ENCODE measurements around the gene HECTD4. TPM values are rescaled to one million over a fixed set of nuclear protein-coding genes. Genes with fewer than 3 reads are reported as not detected.

HECTD4 gene
- total RNA-seq, 2 experiments from 2014 or later = 43.2 to 44.7 TPM

- Mint-ChIP-seq H3K4me1 (peaks cover 41% of the 10 kb centered on the region), H3K27me3 (peaks cover 5% of the 10 kb centered on the region), H3K27ac (peak within 1 kb of the TSS; percentile 86), H3K9me3 (no peaks in the 10 kb centered on the region), H3K36me3 (ENCODE audit: low read depth) (peaks cover 16% of the 10 kb centered on the region), H3K4me3 (peak within 1 kb of the TSS; percentile 92)
- ChIA-PET CTCF (interaction anchor here (1.0 to 3.6 kb wide), 6 partner anchors 9 to 115 kb away, joined by 3 to 13 read pairs (median 4); partner anchors contain the start of gene NAA25), POLR2A (interaction anchor here (0.5 to 1.5 kb wide), 6 partner anchors 9 to 853 kb away, joined by 3 to 4 read pairs (median 4); partner anchors contain the start of gene OAS2)
- DNase-seq = peak; percentile 99
Measured at GRCh38 chr12:112125250-112125999, 256.8 kb downstream of the HECTD4 start, which contains the start of gene TRAFD1. Gene TRAFD1, plus strand, starts transcription at chr12:112125560. Its CDS starts 4,963 bp downstream, at chr12:112130523.

- peak overlapping the region; percentile 92 for H3K4me3 Mint-ChIP-seq
- H3K9me3 Mint-ChIP-seq = no peaks in the 10 kb centered on the region
- ChIA-PET POLR2A (interaction anchor here (0.5 to 1.5 kb wide), 6 partner anchors 8 to 853 kb away, joined by 3 to 4 read pairs (median 4); partner anchors contain the start of gene OAS2), CTCF (interaction anchor here (1.0 to 3.6 kb wide), 4 partner anchors 11 to 114 kb away, joined by 3 to 13 read pairs (median 7); partner anchors contain the start of gene NAA25)
- no peak for DNase-seq
- peaks cover 5% of the 10 kb centered on the region for H3K27me3 Mint-ChIP-seq
- H3K4me1 Mint-ChIP-seq = peaks cover 40% of the 10 kb centered on the region
- no peak overlapping the region for H3K27ac Mint-ChIP-seq
- peaks cover 16% of the 10 kb centered on the region for H3K36me3 Mint-ChIP-seq (ENCODE audit: low read depth)
Measured at GRCh38 chr12:112124918-112125249, 257.3 kb downstream of the HECTD4 start.

DNA sequence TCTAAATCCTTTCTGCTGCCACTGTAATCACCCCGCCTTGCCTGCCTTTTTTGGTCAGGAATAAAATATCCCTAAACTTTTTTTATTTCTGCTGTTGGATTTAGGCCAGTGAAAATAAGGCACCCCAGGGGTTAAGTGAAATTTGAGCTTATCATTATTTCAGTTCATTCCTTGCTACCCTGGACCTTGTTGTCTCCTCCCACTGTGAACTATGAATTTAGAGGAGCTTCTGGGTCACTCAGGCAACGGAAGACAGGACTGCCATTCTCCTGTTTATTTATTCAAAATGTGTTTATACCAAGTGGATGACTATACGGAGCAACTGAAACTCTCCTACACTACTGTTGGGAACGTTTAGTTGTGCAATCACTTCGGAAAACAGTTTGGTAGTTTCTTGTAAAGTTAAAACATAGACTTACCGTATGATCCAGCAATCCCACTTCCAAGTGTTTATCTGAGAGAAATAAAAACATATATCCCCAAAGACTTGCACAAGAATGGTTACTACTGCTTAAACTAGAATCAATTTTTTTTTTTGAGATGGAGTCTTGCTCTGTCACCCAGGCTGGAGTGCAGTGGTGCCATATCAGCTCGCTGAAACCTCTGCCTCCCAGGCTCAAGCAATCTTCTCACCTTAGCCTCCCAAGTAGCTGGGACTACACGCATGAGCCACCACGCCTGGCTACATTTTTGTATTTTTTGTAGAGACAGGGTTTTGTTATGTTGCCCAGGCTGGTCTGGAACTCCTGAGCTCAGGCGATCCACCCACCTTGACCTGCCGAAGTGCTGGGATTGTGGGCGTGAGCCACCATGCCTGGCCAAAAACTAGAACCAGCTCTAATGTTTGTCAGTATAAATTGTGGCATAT, 259.2 kb downstream of the HECTD4 start:
- no peaks in the 10 kb centered on the region for H3K9me3 Mint-ChIP-seq
- no peak overlapping the region for H3K27ac Mint-ChIP-seq
- no peak for DNase-seq
- ChIA-PET CTCF (interaction anchor here (1.0 to 3.6 kb wide), 6 partner anchors 9 to 264 kb away, joined by 3 to 13 read pairs (median 4); no protein-coding TSS in a partner anchor), POLR2A (no interaction called here)
- peaks cover 25% of the 10 kb centered on the region for H3K4me1 Mint-ChIP-seq
- H3K36me3 Mint-ChIP-seq (ENCODE audit: low read depth) = peaks cover 11% of the 10 kb centered on the region
- no peak overlapping the region for H3K4me3 Mint-ChIP-seq
- peaks cover 7% of the 10 kb centered on the region for H3K27me3 Mint-ChIP-seq

DNA sequence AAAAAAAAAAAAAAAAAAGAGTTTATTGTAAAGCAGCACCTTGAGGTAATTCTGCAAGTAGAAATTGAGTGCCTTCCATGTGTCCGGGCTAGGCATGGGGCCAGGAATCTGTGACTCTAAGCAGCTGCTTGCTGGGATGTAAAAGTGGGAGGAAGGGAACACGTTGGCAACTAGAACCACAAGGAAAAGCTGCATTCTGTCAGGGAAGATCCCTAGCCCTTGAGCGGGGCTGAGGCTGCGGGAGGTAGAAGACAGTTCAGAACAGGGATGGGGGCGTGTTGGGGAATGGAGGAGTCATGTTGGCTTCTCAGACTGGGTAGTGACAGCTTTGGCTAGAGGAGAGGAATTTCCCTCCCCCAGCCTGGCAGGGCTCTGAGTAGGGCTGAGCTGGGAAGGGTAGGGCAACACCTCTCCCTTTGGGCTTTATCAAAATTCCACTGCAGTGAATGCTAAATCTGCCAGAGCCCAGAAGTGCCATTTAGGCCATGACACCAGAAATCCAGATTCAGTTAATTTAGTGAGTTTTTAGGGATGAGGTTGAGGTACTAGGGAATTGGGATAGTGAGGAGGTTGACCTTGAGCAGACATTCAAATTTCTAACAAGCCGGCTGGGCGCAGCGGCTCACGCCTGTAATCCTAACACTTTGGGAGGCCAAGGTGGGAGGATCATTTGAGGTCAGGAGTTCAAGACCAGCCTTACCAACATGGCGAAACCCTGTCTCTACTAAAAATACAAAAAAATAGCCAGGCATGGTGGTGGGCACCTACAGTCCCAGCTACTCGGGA, 260.3 kb downstream of the HECTD4 start:
- ChIA-PET POLR2A (no interaction called here), CTCF (interaction anchor here (1.1 to 3.6 kb wide), 4 partner anchors 8 to 266 kb away, joined by 3 to 13 read pairs (median 5); no protein-coding TSS in a partner anchor)
- peaks cover 18% of the 10 kb centered on the region for H3K4me1 Mint-ChIP-seq
- DNase-seq = no peak
- H3K9me3 Mint-ChIP-seq = no peaks in the 10 kb centered on the region
- H3K36me3 Mint-ChIP-seq (ENCODE audit: low read depth) = peaks cover 7% of the 10 kb centered on the region
- peaks cover 7% of the 10 kb centered on the region for H3K27me3 Mint-ChIP-seq
- H3K4me3 Mint-ChIP-seq = no peak overlapping the region
- H3K27ac Mint-ChIP-seq = no peak overlapping the region

DNA sequence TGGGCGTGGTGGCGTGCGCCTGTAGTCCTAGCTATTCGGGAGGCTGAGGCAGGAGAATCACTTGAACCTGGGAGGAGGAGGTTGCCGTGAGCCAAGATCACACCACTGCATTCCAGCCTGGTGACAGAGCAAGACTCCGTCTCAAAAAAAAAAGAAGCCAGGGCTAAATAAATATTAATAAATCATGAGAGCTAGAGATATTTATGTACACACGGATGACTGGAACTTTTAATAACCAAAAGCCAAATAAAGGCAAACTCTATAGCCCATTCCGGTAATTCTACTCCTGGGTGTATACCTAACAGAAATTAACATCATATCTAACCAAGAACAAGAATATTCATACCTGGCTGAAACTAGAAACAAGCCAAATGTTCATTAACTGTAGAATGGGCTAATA, 264.5 kb downstream of the HECTD4 start:
- Mint-ChIP-seq H3K36me3 (ENCODE audit: low read depth) (no peaks in the 10 kb centered on the region), H3K27me3 (peaks cover 3% of the 10 kb centered on the region), H3K4me3 (no peak overlapping the region), H3K9me3 (no peaks in the 10 kb centered on the region), H3K27ac (no peak overlapping the region), H3K4me1 (peaks cover 16% of the 10 kb centered on the region)
- POLR2A ChIA-PET = no interaction called here
- no peak for DNase-seq
- CTCF ChIA-PET = interaction anchor here (1.3 kb wide), 1 partner anchor 13 kb away, joined by 3 read pairs; no protein-coding TSS in a partner anchor

GRCh38 chr12:112116232-112117060, 265.8 kb downstream of the HECTD4 start:
- peaks cover 18% of the 10 kb centered on the region for H3K4me1 Mint-ChIP-seq
- POLR2A ChIA-PET = interaction anchor here (0.5 to 0.6 kb wide), 2 partner anchors 9 to 274 kb away, joined by 3 read pairs; partner anchors contain the start of genes MAPKAPK5 and TRAFD1
- peak overlapping the region; percentile 23 for H3K4me3 Mint-ChIP-seq

DNA sequence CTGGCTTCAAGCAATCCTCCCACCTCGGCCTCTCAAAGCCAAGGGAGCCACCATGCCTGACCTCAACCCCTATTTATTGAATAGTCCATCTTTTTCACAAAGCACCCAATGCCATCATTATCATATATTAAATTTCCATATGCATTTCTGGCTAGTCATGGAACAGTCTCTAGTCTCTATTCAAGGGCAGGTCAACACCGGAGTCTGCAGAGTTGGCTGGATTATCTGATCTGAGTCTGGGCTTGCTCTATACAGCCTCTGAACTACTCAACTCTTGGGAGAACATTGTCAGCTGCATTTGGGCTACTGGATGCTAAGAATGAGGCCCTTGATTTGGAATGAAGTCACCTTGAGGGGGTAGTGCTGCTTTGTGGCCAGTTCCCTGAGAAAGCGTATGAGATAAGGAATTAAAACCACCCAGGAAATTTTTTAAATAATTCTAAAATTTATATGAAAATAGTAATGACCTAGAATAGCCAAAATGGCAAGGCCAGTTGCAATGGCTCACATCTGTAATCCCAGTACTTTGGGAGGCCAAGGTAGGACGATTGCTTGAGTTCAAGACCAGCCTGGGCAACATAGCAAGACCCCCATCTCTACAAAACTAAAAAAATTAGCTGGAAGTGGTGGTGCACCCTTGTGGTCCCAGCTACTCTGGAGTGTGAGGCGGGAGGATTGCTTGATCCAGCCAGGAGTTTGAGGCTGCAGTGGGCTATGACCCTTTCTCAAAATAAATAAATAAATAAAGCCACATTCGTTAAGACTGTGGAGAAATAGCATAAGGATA, 266.8 kb downstream of the HECTD4 start:
- Mint-ChIP-seq H3K36me3 (ENCODE audit: low read depth) (no peaks in the 10 kb centered on the region), H3K4me1 (peaks cover 18% of the 10 kb centered on the region), H3K9me3 (no peaks in the 10 kb centered on the region), H3K4me3 (no peak overlapping the region), H3K27me3 (peaks cover 2% of the 10 kb centered on the region), H3K27ac (no peak overlapping the region)
- POLR2A ChIA-PET = interaction anchor here (0.6 kb wide), 1 partner anchor 273 kb away, joined by 3 read pairs; the partner anchor contains the start of gene MAPKAPK5
- no peak for DNase-seq
- CTCF ChIA-PET = interaction anchor here (1.5 to 2.1 kb wide), 2 partner anchors 9 to 10 kb away, joined by 3 to 13 read pairs; partner anchors contain the start of gene TRAFD1

More at GRCh38 chr12:112116232-112117060, 265.8 kb downstream of the HECTD4 start:
- Mint-ChIP-seq H3K27me3 (peaks cover 2% of the 10 kb centered on the region), H3K36me3 (ENCODE audit: low read depth) (no peaks in the 10 kb centered on the region), H3K27ac (peak overlapping the region; percentile 66), H3K9me3 (no peaks in the 10 kb centered on the region)
- DNase-seq = peak; percentile 26
- CTCF ChIA-PET = interaction anchor here (1.5 kb wide), 1 partner anchor 9 kb away, joined by 3 read pairs; the partner anchor contains the start of gene TRAFD1

GRCh38 chr12:112112409-112113133, 269.7 kb downstream of the HECTD4 start:
- ChIA-PET POLR2A (no interaction called here), CTCF (interaction anchor here (0.6 to 1.5 kb wide), 4 partner anchors 11 to 494 kb away, joined by 3 to 7 read pairs (median 4); partner anchors contain the start of gene TRAFD1)
- Mint-ChIP-seq H3K9me3 (no peaks in the 10 kb centered on the region), H3K36me3 (ENCODE audit: low read depth) (peaks cover 5% of the 10 kb centered on the region), H3K4me1 (peaks cover 32% of the 10 kb centered on the region), H3K27ac (no peak overlapping the region), H3K27me3 (no peaks in the 10 kb centered on the region), H3K4me3 (no peak overlapping the region)
- DNase-seq = no peak

GRCh38 chr12:112111931-112112330, 270.3 kb downstream of the HECTD4 start:
- no peaks in the 10 kb centered on the region for H3K9me3 Mint-ChIP-seq
- no peak for DNase-seq
- no peak overlapping the region for H3K4me3 Mint-ChIP-seq
- H3K36me3 Mint-ChIP-seq (ENCODE audit: low read depth) = peaks cover 7% of the 10 kb centered on the region
- ChIA-PET POLR2A (no interaction called here), CTCF (interaction anchor here (0.6 to 1.5 kb wide), 6 partner anchors 10 to 494 kb away, joined by 3 to 7 read pairs (median 3); partner anchors contain the start of gene TRAFD1)
- no peaks in the 10 kb centered on the region for H3K27me3 Mint-ChIP-seq
- H3K4me1 Mint-ChIP-seq = peaks cover 37% of the 10 kb centered on the region
- no peak overlapping the region for H3K27ac Mint-ChIP-seq
